HEK293 (cell line): ENCODE data around the gene NOG.

Source experiments
- AEBP2 ChIP-seq: fragments of 450-650 bp; formaldehyde crosslinking; IDR thresholded peaks from 2 replicates; pipeline ENCODE4 v1.5.1; 2016; ENCODE audit warnings: missing biosample characterization, missing genetic modification characterization, borderline replicate concordance
- BCL11B ChIP-seq: fragments of 450-650 bp; formaldehyde crosslinking; IDR thresholded peaks from 2 replicates; pipeline ENCODE4 v1.5.1; 2016; ENCODE audit warnings: low read depth, missing biosample characterization, missing genetic modification characterization
- CTCF ChIP-seq: fragments of 450-650 bp; formaldehyde crosslinking; IDR thresholded peaks from 2 replicates; pipeline ENCODE4 v1.5.1; 2016; ENCODE audit warnings: missing biosample characterization, missing genetic modification characterization
- GLIS1 ChIP-seq: fragments of 450-650 bp; formaldehyde crosslinking; IDR thresholded peaks from 2 replicates; pipeline ENCODE4 v1.5.1; 2016; ENCODE audit warnings: missing biosample characterization, missing genetic modification characterization
- HOXD13 ChIP-seq: sonication (generic); formaldehyde crosslinking; IDR thresholded peaks from 2 replicates; pipeline ENCODE4 v1.8.0; 2022; ENCODE audit warnings: missing genetic modification reagents, borderline replicate concordance
- IKZF3 ChIP-seq: fragments of 450-650 bp; IDR thresholded peaks from 2 replicates; pipeline ENCODE4 v1.5.0; 2018; ENCODE audit warnings: missing biosample characterization, mild to moderate bottlenecking, missing genetic modification characterization, moderate library complexity
- KLF1 ChIP-seq: fragments of 450-650 bp; formaldehyde crosslinking; IDR thresholded peaks from 2 replicates; pipeline ENCODE4 v1.5.1; 2016; ENCODE audit warnings: missing biosample characterization, missing genetic modification characterization
- KLF7 ChIP-seq: fragments of 450-650 bp; formaldehyde crosslinking; IDR thresholded peaks from 2 replicates; pipeline ENCODE4 v1.5.1; 2016; ENCODE audit warnings: missing biosample characterization, missing genetic modification characterization, borderline replicate concordance
- KLF8 ChIP-seq: fragments of 450-650 bp; formaldehyde crosslinking; IDR thresholded peaks from 2 replicates; pipeline ENCODE4 v1.5.1; 2016; ENCODE audit warnings: missing biosample characterization, missing genetic modification characterization
- KLF9 ChIP-seq: fragments of 450-650 bp; formaldehyde crosslinking; IDR thresholded peaks from 2 replicates; pipeline ENCODE4 v1.5.1; 2016; ENCODE audit warnings: missing biosample characterization, missing genetic modification characterization, low read depth
- RBAK ChIP-seq: fragments of 450-650 bp; formaldehyde crosslinking; IDR thresholded peaks from 2 replicates; pipeline ENCODE4 v1.5.1; 2016; ENCODE audit warnings: missing biosample characterization, missing genetic modification characterization
- REPIN1 ChIP-seq: fragments of 450-650 bp; formaldehyde crosslinking; IDR thresholded peaks from 2 replicates; pipeline ENCODE4 v1.5.1; 2017; ENCODE audit warnings: missing biosample characterization, missing genetic modification characterization, low read depth
- SALL2 ChIP-seq: fragments of 450-650 bp; formaldehyde crosslinking; IDR thresholded peaks from 2 replicates; pipeline ENCODE4 v1.5.0; 2017; ENCODE audit warnings: missing biosample characterization, mild to moderate bottlenecking, missing genetic modification characterization, borderline replicate concordance
- ZBTB17 ChIP-seq: fragments of 450-650 bp; formaldehyde crosslinking; IDR thresholded peaks from 2 replicates; pipeline ENCODE4 v1.5.1; 2016; ENCODE audit warnings: missing biosample characterization, missing genetic modification characterization
- ZNF202 ChIP-seq: fragments of 450-650 bp; formaldehyde crosslinking; IDR thresholded peaks from 2 replicates; pipeline ENCODE4 v1.5.1; 2016; ENCODE audit warnings: missing biosample characterization, missing genetic modification characterization, borderline replicate concordance
- ZNF341 ChIP-seq: fragments of 450-650 bp; formaldehyde crosslinking; IDR thresholded peaks from 2 replicates; pipeline ENCODE4; 2016; ENCODE audit warnings: low read depth, missing biosample characterization, missing genetic modification characterization
- ZNF366 ChIP-seq: fragments of 450-650 bp; formaldehyde crosslinking; conservative IDR thresholded peaks from 2 replicates; pipeline ENCODE4 v1.5.1; 2016; ENCODE audit warnings: missing biosample characterization, missing genetic modification characterization
- ZNF530 ChIP-seq: fragments of 450-650 bp; formaldehyde crosslinking; IDR thresholded peaks from 2 replicates; pipeline ENCODE4 v1.5.1; 2016; ENCODE audit warnings: low read depth, missing biosample characterization, missing genetic modification characterization
- ZNF560 ChIP-seq: fragments of 450-650 bp; formaldehyde crosslinking; IDR thresholded peaks from 2 replicates; pipeline ENCODE4 v1.5.1; 2017; ENCODE audit warnings: missing biosample characterization, missing genetic modification characterization, borderline replicate concordance
- ZNF654 ChIP-seq: fragments of 450-650 bp; formaldehyde crosslinking; IDR thresholded peaks from 2 replicates; pipeline ENCODE4 v1.5.1; 2016; ENCODE audit warnings: low read depth, missing biosample characterization, missing genetic modification characterization
- ZNF747 ChIP-seq: fragments of 450-650 bp; formaldehyde crosslinking; IDR thresholded peaks from 2 replicates; pipeline ENCODE4 v1.5.1; 2016; ENCODE audit warnings: missing biosample characterization, missing genetic modification characterization
- ZNF768 ChIP-seq: fragments of 450-650 bp; formaldehyde crosslinking; IDR thresholded peaks from 2 replicates; pipeline ENCODE4 v1.5.1; 2018; ENCODE audit warnings: missing biosample characterization, mild to moderate bottlenecking, missing genetic modification characterization
- ZXDB ChIP-seq: fragments of 450-650 bp; formaldehyde crosslinking; IDR thresholded peaks from 2 replicates; pipeline ENCODE4 v1.5.1; 2016; ENCODE audit warnings: missing biosample characterization, missing genetic modification characterization
- TF ChIP-seq, protein P1 (sequence below): fragments of 450-650 bp; formaldehyde crosslinking; IDR thresholded peaks from 2 replicates; pipeline ENCODE4 v1.5.1; 2017; ENCODE audit warnings: missing biosample characterization, missing genetic modification characterization
- TF ChIP-seq, protein P2 (sequence below): fragments of 450-650 bp; formaldehyde crosslinking; IDR thresholded peaks from 2 replicates; pipeline ENCODE4 v1.5.1; 2017; ENCODE audit warnings: missing biosample characterization, missing genetic modification characterization
- TF ChIP-seq, protein P3 (sequence below): fragments of 450-650 bp; formaldehyde crosslinking; IDR thresholded peaks from 2 replicates; pipeline ENCODE4 v1.5.1; 2016; ENCODE audit warnings: missing biosample characterization, missing genetic modification characterization
- TF ChIP-seq, protein P4 (sequence below): fragments of 450-650 bp; formaldehyde crosslinking; IDR thresholded peaks from 2 replicates; pipeline ENCODE4 v1.5.1; 2017; ENCODE audit warnings: missing biosample characterization, missing genetic modification characterization
- TF ChIP-seq, protein P5 (sequence below): fragments of 450-650 bp; formaldehyde crosslinking; IDR thresholded peaks from 2 replicates; pipeline ENCODE4 v1.5.1; 2017; ENCODE audit warnings: missing biosample characterization, mild to moderate bottlenecking, missing genetic modification characterization, moderate library complexity

Gene NOG

GRCh38 chr17:56595831-56596690 is 2.6 kb downstream of the NOG start (continued):
- TF ChIP-seq, protein P1, sequence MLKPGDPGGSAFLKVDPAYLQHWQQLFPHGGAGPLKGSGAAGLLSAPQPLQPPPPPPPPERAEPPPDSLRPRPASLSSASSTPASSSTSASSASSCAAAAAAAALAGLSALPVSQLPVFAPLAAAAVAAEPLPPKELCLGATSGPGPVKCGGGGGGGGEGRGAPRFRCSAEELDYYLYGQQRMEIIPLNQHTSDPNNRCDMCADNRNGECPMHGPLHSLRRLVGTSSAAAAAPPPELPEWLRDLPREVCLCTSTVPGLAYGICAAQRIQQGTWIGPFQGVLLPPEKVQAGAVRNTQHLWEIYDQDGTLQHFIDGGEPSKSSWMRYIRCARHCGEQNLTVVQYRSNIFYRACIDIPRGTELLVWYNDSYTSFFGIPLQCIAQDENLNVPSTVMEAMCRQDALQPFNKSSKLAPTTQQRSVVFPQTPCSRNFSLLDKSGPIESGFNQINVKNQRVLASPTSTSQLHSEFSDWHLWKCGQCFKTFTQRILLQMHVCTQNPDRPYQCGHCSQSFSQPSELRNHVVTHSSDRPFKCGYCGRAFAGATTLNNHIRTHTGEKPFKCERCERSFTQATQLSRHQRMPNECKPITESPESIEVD, result no peak
- TF ChIP-seq RBAK (tag by site-specific recombination), result no peak
- no peak for TF ChIP-seq ZNF768 (tag by site-specific recombination)
- TF ChIP-seq, protein P2, sequence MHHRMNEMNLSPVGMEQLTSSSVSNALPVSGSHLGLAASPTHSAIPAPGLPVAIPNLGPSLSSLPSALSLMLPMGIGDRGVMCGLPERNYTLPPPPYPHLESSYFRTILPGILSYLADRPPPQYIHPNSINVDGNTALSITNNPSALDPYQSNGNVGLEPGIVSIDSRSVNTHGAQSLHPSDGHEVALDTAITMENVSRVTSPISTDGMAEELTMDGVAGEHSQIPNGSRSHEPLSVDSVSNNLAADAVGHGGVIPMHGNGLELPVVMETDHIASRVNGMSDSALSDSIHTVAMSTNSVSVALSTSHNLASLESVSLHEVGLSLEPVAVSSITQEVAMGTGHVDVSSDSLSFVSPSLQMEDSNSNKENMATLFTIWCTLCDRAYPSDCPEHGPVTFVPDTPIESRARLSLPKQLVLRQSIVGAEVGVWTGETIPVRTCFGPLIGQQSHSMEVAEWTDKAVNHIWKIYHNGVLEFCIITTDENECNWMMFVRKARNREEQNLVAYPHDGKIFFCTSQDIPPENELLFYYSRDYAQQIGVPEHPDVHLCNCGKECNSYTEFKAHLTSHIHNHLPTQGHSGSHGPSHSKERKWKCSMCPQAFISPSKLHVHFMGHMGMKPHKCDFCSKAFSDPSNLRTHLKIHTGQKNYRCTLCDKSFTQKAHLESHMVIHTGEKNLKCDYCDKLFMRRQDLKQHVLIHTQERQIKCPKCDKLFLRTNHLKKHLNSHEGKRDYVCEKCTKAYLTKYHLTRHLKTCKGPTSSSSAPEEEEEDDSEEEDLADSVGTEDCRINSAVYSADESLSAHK (tag by site-specific recombination), result 0 out of 2 replicates have a peak, but pooled peaks have one; percentile 23
- peak; percentile 76 for TF ChIP-seq ZBTB17
- 0 out of 2 replicates have a peak, but pooled peaks have one; percentile 21 for TF ChIP-seq KLF8 (tag by site-specific recombination)
- no peak for TF ChIP-seq CTCF
- TF ChIP-seq ZNF747 (tag by site-specific recombination), result no peak
- no peak for TF ChIP-seq ZNF530 (tag by site-specific recombination)
- TF ChIP-seq, protein P3, sequence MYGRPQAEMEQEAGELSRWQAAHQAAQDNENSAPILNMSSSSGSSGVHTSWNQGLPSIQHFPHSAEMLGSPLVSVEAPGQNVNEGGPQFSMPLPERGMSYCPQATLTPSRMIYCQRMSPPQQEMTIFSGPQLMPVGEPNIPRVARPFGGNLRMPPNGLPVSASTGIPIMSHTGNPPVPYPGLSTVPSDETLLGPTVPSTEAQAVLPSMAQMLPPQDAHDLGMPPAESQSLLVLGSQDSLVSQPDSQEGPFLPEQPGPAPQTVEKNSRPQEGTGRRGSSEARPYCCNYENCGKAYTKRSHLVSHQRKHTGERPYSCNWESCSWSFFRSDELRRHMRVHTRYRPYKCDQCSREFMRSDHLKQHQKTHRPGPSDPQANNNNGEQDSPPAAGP (tag by site-specific recombination), result no peak
- TF ChIP-seq ZNF366 (tag by site-specific recombination), result no peak
- TF ChIP-seq, protein P4, sequence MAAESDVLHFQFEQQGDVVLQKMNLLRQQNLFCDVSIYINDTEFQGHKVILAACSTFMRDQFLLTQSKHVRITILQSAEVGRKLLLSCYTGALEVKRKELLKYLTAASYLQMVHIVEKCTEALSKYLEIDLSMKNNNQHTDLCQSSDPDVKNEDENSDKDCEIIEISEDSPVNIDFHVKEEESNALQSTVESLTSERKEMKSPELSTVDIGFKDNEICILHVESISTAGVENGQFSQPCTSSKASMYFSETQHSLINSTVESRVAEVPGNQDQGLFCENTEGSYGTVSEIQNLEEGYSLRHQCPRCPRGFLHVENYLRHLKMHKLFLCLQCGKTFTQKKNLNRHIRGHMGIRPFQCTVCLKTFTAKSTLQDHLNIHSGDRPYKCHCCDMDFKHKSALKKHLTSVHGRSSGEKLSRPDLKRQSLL (tag by site-specific recombination), result no peak
- TF ChIP-seq BCL11B, result no peak
- no peak for TF ChIP-seq ZXDB (tag by site-specific recombination)
- TF ChIP-seq KLF1, result 0 out of 2 replicates have a peak, but pooled peaks have one; percentile 49
- no peak for TF ChIP-seq REPIN1
- TF ChIP-seq ZNF654 (tag by site-specific recombination), result no peak
- TF ChIP-seq IKZF3 (tag by site-specific recombination), result no peak
- TF ChIP-seq KLF9, result no peak
- TF ChIP-seq ZNF341 (tag by site-specific recombination), result no peak; the same call in none of the 2 replicates
- no peak for TF ChIP-seq AEBP2 (tag by site-specific recombination)
- TF ChIP-seq HOXD13 (CRISPR knock-in tag), result no peak
- TF ChIP-seq SALL2 (tag by site-specific recombination), result no peak
- TF ChIP-seq KLF7 (tag by site-specific recombination), result no peak; the same call in 1 of the 2 replicates
- TF ChIP-seq GLIS1 (tag by site-specific recombination), result peak; percentile 84
- TF ChIP-seq, protein P5, sequence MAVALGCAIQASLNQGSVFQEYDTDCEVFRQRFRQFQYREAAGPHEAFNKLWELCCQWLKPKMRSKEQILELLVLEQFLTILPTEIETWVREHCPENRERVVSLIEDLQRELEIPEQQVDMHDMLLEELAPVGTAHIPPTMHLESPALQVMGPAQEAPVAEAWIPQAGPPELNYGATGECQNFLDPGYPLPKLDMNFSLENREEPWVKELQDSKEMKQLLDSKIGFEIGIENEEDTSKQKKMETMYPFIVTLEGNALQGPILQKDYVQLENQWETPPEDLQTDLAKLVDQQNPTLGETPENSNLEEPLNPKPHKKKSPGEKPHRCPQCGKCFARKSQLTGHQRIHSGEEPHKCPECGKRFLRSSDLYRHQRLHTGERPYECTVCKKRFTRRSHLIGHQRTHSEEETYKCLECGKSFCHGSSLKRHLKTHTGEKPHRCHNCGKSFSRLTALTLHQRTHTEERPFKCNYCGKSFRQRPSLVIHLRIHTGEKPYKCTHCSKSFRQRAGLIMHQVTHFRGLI (tag by site-specific recombination), result no peak
- no peak for TF ChIP-seq ZNF202 (tag by site-specific recombination)
- no peak for TF ChIP-seq ZNF560 (tag by site-specific recombination)
